HG02678 (cell line): Measurements from ENCODE around the gene DUSP16.

ENCODE experiments used
- ATAC-seq: cut with Tn5 transposase; IDR thresholded peaks from one replicate; pipeline ENCODE4 v1.9.1; 2021; ENCODE audit warnings: mild to moderate bottlenecking, moderate library complexity; ENCODE audit not compliant: unreplicated experiment

Gene DUSP16

DNA sequence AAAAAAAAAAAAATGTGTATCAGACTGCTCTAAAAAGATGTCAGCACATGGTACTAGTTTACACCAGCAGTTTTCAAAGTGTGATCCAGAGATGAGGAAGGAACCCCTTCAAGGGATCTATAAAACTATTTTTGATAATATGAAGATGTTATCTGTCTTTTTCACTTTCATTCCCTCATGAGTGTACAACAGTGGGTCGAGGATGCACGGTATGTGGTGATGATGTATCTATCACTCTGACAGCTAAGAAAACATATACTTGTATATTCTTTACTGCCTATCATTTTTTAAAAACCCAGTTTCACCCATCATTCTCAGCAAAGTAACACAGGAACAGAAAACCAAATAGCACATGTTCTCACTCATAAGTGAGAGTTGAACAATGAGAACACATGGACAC, 12.4 kb downstream of the DUSP16 start:
- no peak for ATAC-seq

- no peak for ATAC-seq
These were observed 13.2 kb downstream of the DUSP16 start for GRCh38 chr12:12549426-12549825.

DNA sequence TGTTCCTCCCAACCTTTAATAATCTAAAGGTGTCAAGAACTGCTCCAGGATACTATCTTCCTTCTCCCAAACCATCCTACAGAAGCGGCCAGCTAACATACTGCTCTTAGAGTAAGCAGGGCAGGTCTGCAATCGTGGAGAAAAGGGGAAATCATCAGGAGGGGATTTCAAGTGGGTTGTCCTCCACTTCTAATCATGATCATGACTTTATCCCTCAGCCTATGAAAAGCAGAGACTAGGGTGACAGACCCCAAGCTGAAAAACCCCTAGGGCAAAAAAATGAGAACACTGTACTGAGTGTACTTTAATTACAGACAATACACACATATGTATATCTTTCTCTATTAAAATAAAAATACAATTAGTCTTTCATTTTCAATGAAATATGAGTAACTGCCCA, 13.9 kb downstream of the DUSP16 start:
- no peak for ATAC-seq

GRCh38 chr12:12546314-12546772, 16.3 kb downstream of the DUSP16 start:
- peak; percentile 55 for ATAC-seq

DNA sequence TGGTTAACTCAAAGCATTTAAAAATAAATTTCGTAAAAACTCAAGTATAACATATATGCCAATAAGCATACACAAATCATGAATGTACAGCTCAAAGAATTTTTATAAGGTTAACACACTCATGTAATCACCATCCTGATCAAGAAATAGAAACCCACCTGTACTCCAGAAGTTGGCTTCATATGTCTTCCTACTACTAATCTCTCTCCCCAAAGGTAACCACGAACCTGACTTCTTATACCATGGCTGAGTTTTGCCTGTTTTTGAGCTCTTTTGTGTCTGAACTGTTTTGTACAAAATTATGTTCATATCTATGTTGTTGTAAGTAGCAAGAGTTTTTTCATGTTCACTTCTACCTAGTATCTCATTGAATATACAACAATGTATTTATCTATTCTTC, 18.7 kb downstream of the DUSP16 start:
- no peak for ATAC-seq

- ATAC-seq, result no peak
These were observed 19.7 kb downstream of the DUSP16 start for GRCh38 chr12:12542964-12543363.

DNA sequence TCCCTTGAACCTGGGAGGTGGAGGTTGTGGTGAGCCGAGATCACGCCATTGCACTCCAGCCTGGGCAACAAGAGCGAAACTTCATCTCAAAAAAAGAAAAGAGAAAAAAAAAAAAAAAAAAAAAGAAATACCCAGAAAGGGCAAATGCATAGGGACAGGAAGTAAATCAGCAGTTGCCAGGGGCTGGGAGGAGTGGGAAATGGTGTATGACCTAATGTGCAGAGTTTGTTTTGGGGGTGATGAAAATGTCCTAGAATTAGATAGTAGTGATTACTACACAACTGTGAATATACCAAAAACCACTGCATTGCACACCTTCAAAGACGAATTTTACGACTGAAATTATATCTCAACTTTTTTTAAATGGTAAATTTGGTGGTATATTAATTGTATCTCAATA, 20.4 kb downstream of the DUSP16 start:
- ATAC-seq, result no peak

DNA sequence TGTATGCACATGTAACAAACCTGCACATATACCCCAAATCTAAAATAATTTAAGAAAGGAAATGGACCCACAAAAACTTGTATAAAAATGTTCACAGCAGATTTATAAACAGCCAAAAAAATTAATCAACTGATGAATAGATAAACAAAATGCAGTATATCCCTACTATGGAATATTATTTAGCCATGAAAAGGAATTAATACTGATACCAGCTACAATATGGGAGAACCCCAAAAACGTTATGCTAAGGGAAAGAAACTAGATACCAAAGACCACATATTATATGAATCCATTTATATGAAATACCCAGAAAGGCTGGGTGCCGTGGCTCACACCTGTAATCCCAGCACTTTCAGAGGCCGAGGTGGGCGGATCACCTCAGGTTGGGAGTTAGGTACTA, 20.9 kb downstream of the DUSP16 start:
- no peak for ATAC-seq

DNA sequence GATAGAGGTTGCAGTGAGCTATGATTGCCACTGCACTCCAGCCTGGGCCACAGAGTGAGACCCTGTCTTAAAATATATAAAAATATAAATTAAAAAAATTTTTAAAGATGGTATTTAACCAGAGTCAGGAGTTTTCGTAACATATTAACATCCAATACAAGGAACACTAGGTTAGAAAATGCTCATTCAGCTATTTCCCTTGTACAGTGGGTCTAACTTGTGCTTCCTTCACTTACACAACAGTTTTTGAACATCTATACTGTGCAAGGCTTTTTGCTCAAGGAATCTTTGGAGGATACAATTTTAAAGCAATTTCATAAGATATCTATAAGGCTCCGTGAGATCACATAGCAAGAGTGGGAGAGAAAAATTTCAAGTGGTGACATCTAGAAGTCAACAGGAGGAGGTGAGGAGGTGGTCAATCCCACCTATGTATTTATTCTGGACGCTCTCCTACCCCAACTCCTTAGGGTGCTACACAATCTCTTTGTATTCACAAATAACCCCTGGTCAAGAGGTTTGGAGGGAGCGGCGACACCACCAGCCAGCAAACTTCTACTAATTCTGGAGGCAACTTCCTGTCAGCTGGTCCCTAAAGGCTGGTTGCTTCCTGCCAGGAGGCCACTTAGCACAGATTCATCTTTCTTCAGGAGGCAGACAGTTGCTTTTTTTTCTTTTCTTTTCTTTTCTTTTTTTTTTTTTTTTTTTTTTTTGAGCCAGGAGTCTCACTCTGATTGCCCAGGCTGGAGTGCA, 22.2 kb downstream of the DUSP16 start:
- ATAC-seq, result no peak

DNA sequence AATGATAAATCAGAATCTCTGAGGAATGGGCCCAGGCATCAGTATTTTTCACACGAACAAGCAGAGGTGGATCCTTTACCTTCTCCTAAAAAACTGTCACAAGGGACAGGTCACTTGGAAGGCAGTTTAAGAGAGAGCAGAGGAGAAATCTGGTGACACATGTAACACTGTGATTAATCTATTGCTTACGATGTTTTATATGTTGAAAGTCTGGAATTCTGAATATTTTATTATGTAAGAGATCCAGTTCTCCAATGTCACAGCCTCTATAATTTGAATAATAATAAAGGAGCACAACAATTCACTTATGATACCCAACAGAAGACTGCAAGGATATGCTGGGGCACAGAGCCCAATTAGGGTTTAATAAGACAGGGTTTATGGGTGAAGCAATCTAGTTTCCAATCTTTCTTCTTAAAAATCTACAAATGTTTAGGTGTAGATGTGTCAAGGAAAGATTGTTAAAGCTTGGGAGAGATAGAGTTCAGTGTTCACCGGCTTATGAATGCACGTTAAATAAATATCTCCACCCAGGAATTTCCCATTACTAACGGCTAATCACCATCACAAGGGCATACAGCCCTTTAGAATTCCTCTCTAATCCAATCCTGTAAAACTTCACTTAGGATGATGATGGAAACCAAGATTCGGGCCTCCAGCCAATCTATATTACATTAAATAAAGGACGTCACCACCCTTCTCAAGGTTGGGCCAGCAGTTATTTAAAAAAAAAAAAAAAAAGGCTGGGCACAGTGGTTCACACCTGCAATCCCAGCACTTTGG, 23.4 kb downstream of the DUSP16 start:
- no peak for ATAC-seq

GRCh38 chr12:12538535-12538934, 24.1 kb downstream of the DUSP16 start:
- ATAC-seq, result no peak

DNA sequence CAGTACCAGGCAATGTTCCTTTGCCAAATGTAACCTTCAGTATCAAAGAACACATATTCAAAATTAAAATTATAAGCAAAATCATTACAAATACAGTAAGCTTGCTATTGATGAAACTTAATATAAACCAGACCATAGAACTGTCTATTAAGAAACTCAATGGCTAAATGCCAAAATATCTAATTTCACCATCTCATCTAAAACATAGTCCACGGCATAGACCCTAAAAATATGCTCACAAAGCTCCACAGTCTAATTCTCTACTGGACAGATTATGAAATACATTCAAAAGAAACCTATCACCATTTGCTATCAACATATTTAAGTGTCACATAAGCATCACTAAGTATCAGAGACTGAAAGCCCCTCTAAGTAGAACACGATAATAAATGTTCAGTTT, 25.2 kb downstream of the DUSP16 start:
- no peak for ATAC-seq

DNA sequence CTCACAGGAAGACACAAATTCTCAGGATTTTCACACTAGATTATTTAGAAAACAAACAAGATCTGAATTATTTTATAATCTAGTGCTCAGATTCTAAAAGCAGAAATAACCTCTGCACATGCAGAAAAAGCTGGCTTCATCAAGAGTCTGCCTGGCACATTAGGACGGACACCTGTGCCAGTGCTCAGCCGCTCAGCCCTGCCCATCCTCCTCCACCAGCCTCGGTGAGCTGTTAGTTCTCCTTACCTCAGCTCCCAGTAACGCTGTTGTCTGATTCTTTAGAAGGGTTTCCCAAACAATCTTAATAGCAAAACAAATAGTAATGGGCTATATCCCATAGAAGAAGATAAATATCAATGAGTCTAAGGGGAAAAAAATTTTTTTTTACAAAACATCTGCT, 27.7 kb downstream of the DUSP16 start:
- ATAC-seq, result no peak

DNA sequence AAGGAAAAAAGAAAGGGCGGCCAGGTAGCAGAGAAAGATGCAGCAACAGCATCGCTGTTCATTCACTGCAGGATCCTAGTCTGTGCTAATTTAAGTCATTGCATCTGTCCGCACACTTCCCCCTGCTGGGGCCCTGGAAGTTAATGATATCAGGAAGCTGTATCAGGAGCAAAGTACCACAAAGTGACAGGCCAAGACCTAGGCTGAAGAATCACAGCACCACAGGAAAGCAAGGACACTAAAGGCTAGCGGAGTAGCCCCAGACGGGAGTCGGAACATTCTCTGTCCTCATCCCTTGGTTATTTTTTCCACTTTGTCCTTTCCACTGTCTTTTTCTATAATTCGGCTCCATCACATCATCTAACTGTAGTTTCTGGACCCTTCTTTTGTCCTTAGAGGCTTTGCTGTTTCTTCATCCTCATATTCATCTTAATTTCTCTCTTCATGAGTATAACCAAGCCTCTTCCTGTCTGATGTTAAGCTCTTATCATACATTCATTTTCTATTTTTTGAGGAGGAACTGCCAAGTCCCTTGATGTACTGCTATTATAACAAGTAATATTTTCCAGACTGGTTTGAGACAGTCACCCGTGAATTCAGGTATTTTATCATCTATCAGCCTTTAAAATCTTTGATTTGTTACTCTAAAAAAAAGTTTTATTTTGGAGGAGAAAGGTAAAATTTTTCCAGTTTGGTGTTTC, 28.3 kb downstream of the DUSP16 start:
- no peak for ATAC-seq

- no peak for ATAC-seq
These were observed 29.3 kb downstream of the DUSP16 start for GRCh38 chr12:12533238-12533829.

DNA sequence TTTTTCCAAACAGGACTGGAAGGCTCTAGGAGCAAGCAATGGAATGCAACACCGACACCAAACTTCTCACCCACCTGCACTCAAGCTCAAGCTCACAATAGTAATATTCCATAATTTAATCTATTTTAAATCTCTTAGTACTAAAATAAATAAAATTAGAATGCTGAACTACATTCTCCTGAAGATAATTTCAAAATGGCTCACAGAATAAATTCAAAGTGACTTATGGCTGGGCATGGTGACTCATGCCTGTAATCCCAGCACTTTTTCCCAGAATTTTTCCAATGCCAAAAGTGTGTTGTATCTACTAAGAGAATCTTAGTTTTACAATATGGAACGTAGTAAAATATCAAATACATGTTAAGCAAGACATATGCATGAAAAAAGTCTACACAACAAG, 31.5 kb downstream of the DUSP16 start:
- no peak for ATAC-seq

DNA sequence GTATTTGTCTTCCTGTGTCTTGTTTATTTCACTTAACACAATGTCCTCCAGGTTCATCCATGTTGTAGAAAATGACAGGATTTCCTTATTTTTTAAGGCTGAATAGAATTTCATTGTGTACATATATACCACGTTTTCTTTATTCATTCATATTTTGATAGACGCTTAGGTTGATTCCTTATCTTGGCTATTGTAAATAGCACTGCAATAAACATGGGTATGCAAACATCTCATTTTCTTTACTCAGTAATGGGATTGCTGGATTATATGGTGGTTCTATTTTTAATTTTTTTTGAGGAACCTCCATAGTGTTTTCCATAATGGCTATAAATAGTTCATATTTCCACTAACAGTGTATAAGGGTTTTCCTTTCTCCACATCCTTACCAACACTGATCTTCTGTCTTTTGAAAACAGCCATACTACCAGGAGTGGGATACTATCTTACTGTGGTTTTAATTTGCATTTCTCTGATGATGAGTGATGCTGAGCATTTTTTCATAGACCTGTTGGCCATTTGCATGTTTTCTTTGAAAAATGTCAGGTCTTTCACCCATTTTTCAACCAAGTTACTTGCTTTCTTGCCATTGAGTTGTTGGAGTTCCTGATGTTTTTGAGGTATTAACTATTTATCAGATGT, 32.8 kb downstream of the DUSP16 start:
- no peak for ATAC-seq

- no peak for ATAC-seq
These were observed 34.0 kb downstream of the DUSP16 start for GRCh38 chr12:12528361-12529270.

GRCh38 chr12:12527820-12528296, 34.8 kb downstream of the DUSP16 start:
- no peak for ATAC-seq

DNA sequence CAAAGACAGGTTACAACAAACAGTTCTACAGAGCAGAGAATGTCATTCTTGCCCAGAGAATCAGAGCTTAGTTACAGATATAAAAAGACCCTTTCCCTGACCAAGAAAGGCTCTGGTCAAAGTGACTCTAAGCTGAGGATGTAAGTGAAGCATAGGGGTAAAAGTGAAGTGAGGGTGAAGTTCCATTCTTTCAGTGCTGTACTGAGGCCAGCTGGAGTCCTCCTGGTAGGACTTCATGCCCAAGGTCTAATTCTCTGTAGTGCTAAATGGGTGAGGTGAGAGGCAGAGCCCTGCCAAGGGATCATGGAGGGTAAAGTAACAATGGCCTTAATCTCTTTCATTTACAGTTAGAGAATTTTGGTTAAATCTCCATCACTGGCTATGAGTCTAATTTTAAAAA, 38.5 kb downstream of the DUSP16 start:
- ATAC-seq, result no peak
